Gastroesophageal sphincter (tissue), 4 donors: ENCODE data around the gene GSDME. TPM values are rescaled to one million over a fixed set of nuclear protein-coding genes. Genes with fewer than 3 reads are reported as not detected.

Experiments used
- ATAC-seq: fragments of 150-250 bp; one replicate; pipeline ENCODE4 v1.9.1; 2016; ENCODE audit warnings: mild to moderate bottlenecking, moderate library complexity
- H3K27ac ChIP-seq, 4 donors: fragments of 200-600 bp; sonication (generic) in 3 of 4; 1 replicate in 3 of 4; 2 replicates in 1 of 4; pipeline ENCODE4 v1.5.1; 2016 to 2019
- H3K27me3 ChIP-seq: fragments of 200-600 bp; sonication (generic); one replicate; pipeline ENCODE4 v1.5.1; 2019
- H3K36me3 ChIP-seq, 2 donors: fragments of 200-600 bp; sonication (generic); one replicate each; pipeline ENCODE4 v1.5.1; 2019; ENCODE audit warnings: control low read depth in 1 of 2
- H3K4me1 ChIP-seq, 3 donors: fragments of 200-600 bp; sonication (generic); 1 replicate in 2 of 3; 2 replicates in 1 of 3; pipeline ENCODE4 v1.5.1; 2016 to 2019; ENCODE audit warnings: control low read depth in 2 of 3
- H3K4me3 ChIP-seq, 2 donors: fragments of 200-600 bp; sonication (generic); one replicate each; pipeline ENCODE4 v1.5.1; 2019; ENCODE audit warnings: mild to moderate bottlenecking in 1 of 2, moderate library complexity in 1 of 2
- H3K9me3 ChIP-seq, 3 donors: fragments of 200-600 bp; sonication (generic); one replicate each; pipeline ENCODE4 v1.5.1; 2017 to 2019; ENCODE audit warnings: control low read depth in 2 of 3
- EP300 ChIP-seq: sonication (generic); formaldehyde crosslinking; IDR thresholded peaks from one replicate; pipeline ENCODE4 v1.6.1; 2017; ENCODE audit warnings: antibody characterized with exemption, mild to moderate bottlenecking
- POLR2A ChIP-seq, 2 donors: fragments of 450-650 bp; IDR thresholded peaks; one replicate each; pipeline ENCODE4 v1.6.1; 2017; ENCODE audit warnings: antibody characterized with exemption in 2 of 2, mild to moderate bottlenecking in 2 of 2, moderate library complexity in 1 of 2
- POLR2AphosphoS5 ChIP-seq: sonication (generic); formaldehyde crosslinking; IDR thresholded peaks from one replicate; pipeline ENCODE4 v1.6.1; 2017; ENCODE audit warnings: antibody characterized with exemption
- WGBS, 2 donors: methylation state at CpG; one replicate each; pipeline ENCODE4 v1.1.5; 2018; ENCODE audit warnings: low coverage in 1 of 2; 5-methylcytosine and 5-hydroxymethylcytosine counted together
- total RNA-seq, 4 donors: library from RNA; depleted of rRNA; stranded (reverse); fragments of >200 nt; gene quantifications; one replicate each; pipeline ENCODE4 v1.1.0, GENCODE V29; 2016
- TF ChIP-seq, protein P1 (sequence below), 4 experiments: fragments of 200-600 bp in 2 of 4; fragments of 450-650 bp in 2 of 4; sonication (generic) in 1 of 4; IDR thresholded peaks; one replicate each; pipeline ENCODE4 v1.5.1; 2017 to 2019; ENCODE audit warnings: antibody characterized with exemption in 4 of 4, mild to moderate bottlenecking in 2 of 4, moderate library complexity in 2 of 4

The GSDME gene
- total RNA-seq, 4 donors from 2014 or later = 6.4 to 9.8 (median 8.4) TPM

DNA sequence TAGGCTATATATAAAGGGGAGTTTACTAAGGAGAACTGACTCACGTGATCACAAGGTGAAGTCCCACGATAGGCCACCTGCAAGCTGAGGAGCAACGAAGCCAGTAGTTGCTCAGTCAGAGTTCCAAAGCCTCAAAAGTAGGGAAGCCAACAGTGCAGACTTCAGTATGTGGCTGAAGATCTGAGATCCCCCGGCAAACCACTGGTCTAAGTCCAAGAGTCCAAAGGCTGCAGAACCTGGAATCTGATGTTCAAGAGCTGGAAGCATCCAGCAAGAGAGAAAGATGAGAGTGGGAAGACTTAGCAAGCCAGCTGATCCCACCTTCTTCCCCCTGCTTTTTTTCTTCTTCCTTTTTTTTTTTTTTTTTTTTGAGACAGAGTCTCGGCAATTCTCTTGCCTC is 27.0 kb upstream of the GSDME start:
- H3K9me3 ChIP-seq = no peaks in the 10 kb centered on the region
- no peak for ATAC-seq
- 86 to 92% methylated on average over 3 to 5 of the region's 5 CpGs for WGBS, 2 donors
- no peaks in the 10 kb centered on the region for H3K36me3 ChIP-seq
- H3K27ac ChIP-seq = no peak overlapping the region
- H3K4me3 ChIP-seq = no peak overlapping the region
- no peaks in the 10 kb centered on the region for H3K4me1 ChIP-seq
- TF ChIP-seq POLR2A (IDR thresholded peaks at IDR 0.05) (no peak), EP300 (no peak), POLR2AphosphoS5 (no peak)
- TF ChIP-seq, protein P1, sequence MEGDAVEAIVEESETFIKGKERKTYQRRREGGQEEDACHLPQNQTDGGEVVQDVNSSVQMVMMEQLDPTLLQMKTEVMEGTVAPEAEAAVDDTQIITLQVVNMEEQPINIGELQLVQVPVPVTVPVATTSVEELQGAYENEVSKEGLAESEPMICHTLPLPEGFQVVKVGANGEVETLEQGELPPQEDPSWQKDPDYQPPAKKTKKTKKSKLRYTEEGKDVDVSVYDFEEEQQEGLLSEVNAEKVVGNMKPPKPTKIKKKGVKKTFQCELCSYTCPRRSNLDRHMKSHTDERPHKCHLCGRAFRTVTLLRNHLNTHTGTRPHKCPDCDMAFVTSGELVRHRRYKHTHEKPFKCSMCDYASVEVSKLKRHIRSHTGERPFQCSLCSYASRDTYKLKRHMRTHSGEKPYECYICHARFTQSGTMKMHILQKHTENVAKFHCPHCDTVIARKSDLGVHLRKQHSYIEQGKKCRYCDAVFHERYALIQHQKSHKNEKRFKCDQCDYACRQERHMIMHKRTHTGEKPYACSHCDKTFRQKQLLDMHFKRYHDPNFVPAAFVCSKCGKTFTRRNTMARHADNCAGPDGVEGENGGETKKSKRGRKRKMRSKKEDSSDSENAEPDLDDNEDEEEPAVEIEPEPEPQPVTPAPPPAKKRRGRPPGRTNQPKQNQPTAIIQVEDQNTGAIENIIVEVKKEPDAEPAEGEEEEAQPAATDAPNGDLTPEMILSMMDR (IDR thresholded peaks at IDR 0.05) = no peak
- no peaks in the 10 kb centered on the region for H3K27me3 ChIP-seq

DNA sequence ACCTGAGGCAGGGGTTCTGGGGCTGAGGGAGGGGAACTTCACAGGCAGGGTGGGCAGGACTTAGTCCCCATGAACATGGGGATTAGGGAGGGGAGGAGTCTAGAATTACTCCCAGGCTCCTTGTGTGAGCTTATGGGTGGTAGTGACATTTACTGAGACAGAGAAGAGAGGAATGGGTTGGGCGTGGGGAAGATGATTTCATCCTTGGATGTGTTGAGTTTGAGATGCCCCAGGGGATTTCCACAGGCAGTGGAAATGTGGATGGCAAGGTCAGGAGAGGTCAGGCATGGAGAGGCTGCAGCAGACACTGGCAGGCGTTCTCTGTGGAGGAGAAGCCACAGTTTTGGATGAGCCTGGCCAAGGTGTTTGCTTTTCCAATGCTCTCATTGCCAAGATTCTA is 26.4 kb upstream of the GSDME start:
- Histone ChIP-seq H3K36me3 (no peaks in the 10 kb centered on the region), H3K4me1 (no peaks in the 10 kb centered on the region), H3K4me3 (no peak overlapping the region), H3K27me3 (no peaks in the 10 kb centered on the region), H3K9me3 (no peaks in the 10 kb centered on the region), H3K27ac (no peak overlapping the region)
- WGBS, 2 donors = 70 to 77% methylated on average over 2 of the region's 2 CpGs
- ATAC-seq = no peak
- TF ChIP-seq POLR2A (IDR thresholded peaks at IDR 0.05) (no peak), POLR2AphosphoS5 (no peak), EP300 (no peak)
- TF ChIP-seq, protein P1 (IDR thresholded peaks at IDR 0.05) = no peak

DNA sequence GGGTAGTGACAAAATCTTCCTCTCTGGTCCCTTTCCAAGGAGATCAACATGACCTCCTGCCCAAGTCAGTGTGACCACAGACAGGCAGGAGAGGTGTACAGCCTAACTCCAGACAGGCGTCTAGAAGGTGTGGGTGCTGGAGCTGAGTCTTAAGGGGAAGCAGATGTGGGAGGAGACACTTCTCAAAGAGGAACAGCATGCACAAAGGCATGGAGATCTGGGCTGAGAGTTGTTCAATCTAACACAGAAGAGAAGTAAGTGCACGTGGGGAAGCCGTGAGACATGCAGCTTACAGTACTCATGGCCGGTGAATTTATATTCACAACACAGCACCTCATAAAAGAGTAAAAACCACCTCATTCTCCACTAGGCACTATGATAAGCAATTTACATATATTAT is 23.8 kb upstream of the GSDME start:
- Histone ChIP-seq H3K27me3 (no peaks in the 10 kb centered on the region), H3K27ac (no peak overlapping the region), H3K4me3 (no peak overlapping the region), H3K9me3 (no peaks in the 10 kb centered on the region), H3K36me3 (no peaks in the 10 kb centered on the region), H3K4me1 (no peaks in the 10 kb centered on the region)
- TF ChIP-seq EP300 (no peak), POLR2A (IDR thresholded peaks at IDR 0.05) (no peak), POLR2AphosphoS5 (no peak)
- TF ChIP-seq, protein P1 (IDR thresholded peaks at IDR 0.05) = no peak
- WGBS, 2 donors = 83 to 94% methylated on average over 3 of the region's 4 CpGs
- no peak for ATAC-seq

GRCh38 chr7:24779283-24779655 is 22.0 kb upstream of the GSDME start:
- no peaks in the 10 kb centered on the region for H3K4me1 ChIP-seq
- ATAC-seq = no peak
- H3K36me3 ChIP-seq = no peaks in the 10 kb centered on the region
- H3K9me3 ChIP-seq = no peaks in the 10 kb centered on the region
- WGBS, 2 donors = 91 to 100% methylated on average over 2 of the region's 2 CpGs
- TF ChIP-seq, protein P1 (IDR thresholded peaks at IDR 0.05) = no peak
- TF ChIP-seq POLR2AphosphoS5 = no peak
- TF ChIP-seq EP300 = no peak
- no peak for TF ChIP-seq POLR2A (IDR thresholded peaks at IDR 0.05)
- H3K4me3 ChIP-seq = no peak overlapping the region
- no peaks in the 10 kb centered on the region for H3K27me3 ChIP-seq
- no peak overlapping the region for H3K27ac ChIP-seq

GRCh38 chr7:24778543-24779282 is 21.4 kb upstream of the GSDME start:
- no peak for TF ChIP-seq POLR2A (IDR thresholded peaks at IDR 0.05)
- no peaks in the 10 kb centered on the region for H3K27me3 ChIP-seq
- H3K36me3 ChIP-seq = no peaks in the 10 kb centered on the region
- 59 to 93% methylated on average over 2 to 6 of the region's 9 CpGs for WGBS, 2 donors
- ATAC-seq = peak; percentile 85
- no peaks in the 10 kb centered on the region for H3K4me1 ChIP-seq
- H3K9me3 ChIP-seq = no peaks in the 10 kb centered on the region
- no peak overlapping the region for H3K27ac ChIP-seq
- no peak overlapping the region for H3K4me3 ChIP-seq
